ENCODE data around the gene MSI2. TPM values are rescaled to one million over a fixed set of nuclear protein-coding genes. Genes with fewer than 3 reads are reported as not detected.

Gene MSI2
- total and polyA plus RNA-seq, 2 donors (not counting 1 experiment from before 2014, with no cell fraction given) = 16.1 to 196 TPM

- ATAC-seq (ENCODE audit: low read depth) = no peak
- H3K27ac Mint-ChIP-seq = no peak overlapping the region
Observed at GRCh38 chr17:57582881-57583756, 326.8 kb downstream of the MSI2 start.

More at GRCh38 chr17:57582881-57583756, 326.8 kb downstream of the MSI2 start:
- TF ChIP-seq CTCF (IDR thresholded peaks at IDR 0.05) (no peak), EZH2 (IDR thresholded peaks at IDR 0.05; ENCODE audit: borderline replicate concordance, insufficient read depth, low read depth, low read length, poor library complexity, severe bottlenecking) (no peak)
- Mint-ChIP-seq H3K4me3 (no peak overlapping the region), H3K9me3 (ENCODE audit: insufficient read depth) (no peaks in the 10 kb centered on the region), H3K4me1 (peaks cover 8% of the 10 kb centered on the region), H3K27me3 (no peaks in the 10 kb centered on the region)
- Histone ChIP-seq H3K4me2 (replicated peaks; ENCODE audit: low read depth, low read length, poor library complexity, severe bottlenecking) (no peak overlapping the region), H3K36me3 (replicated peaks in 1 of 2; ENCODE audit: control extremely low read depth in 1 of 2, control insufficient read depth in 1 of 2, extremely low read depth in 1 of 2, insufficient read depth in 2 of 2, low read length in 1 of 2) (peaks cover 0 to 2% of the 10 kb centered on the region in 2 experiments), H3K9me3 (ENCODE audit: control extremely low read depth in 1 of 3, control insufficient read depth in 2 of 3, insufficient read depth in 1 of 3, low read length in 2 of 3) (no peaks in the 10 kb centered on the region), H3K27ac (ENCODE audit: low read length in 2 of 2) (no peak overlapping the region), H3K9ac (ENCODE audit: low read length) (no peak overlapping the region), H3K27me3 (replicated peaks in 1 of 4; ENCODE audit: control extremely low read depth in 1 of 4, control insufficient read depth in 3 of 4, insufficient read depth in 4 of 4, low read length in 3 of 4) (no peaks in the 10 kb centered on the region), H4K20me1 (ENCODE audit: control insufficient read depth, insufficient read depth, low read length, poor library complexity, severe bottlenecking) (no peaks in the 10 kb centered on the region), H2AFZ (ENCODE audit: insufficient read depth, low read depth, low read length, poor library complexity, severe bottlenecking) (no peak overlapping the region), H3K79me2 (ENCODE audit: control insufficient read depth, insufficient read depth, low read length) (peaks cover 6% of the 10 kb centered on the region), H3K4me3 (ENCODE audit: control extremely low read depth in 1 of 5, extremely low read depth in 1 of 5, insufficient read depth in 1 of 5, low read depth in 2 of 5, low read length in 4 of 5) (no peak overlapping the region), H3K4me1 (ENCODE audit: control insufficient read depth in 2 of 2, insufficient read depth in 2 of 2, low read length in 2 of 2) (peaks cover 4 to 7% of the 10 kb centered on the region in 2 donors)
- no CpG with 5 or more reads among the region's 6 CpGs for WGBS (ENCODE audit: insufficient coverage)
- POLR2A ChIA-PET = no interaction called here
- intact Hi-C loops (cut with micrococcal nuclease) = loop anchor here (2.0 kb wide), 1 partner anchor 30 kb away; no protein-coding TSS in a partner anchor
- CTCF ChIA-PET = interaction anchor here (1.4 to 2.1 kb wide), 3 partner anchors 12 to 89 kb away, joined by 3 to 8 read pairs (median 3); no protein-coding TSS in a partner anchor
- DNase-seq = no peak

Measured in B cell (primary cell).